Glutamatergic neuron (in vitro differentiated cells): ENCODE data around the gene NOX5. TPM values are rescaled to one million over a fixed set of nuclear protein-coding genes. Genes with fewer than 3 reads are reported as not detected.
A peak's percentile ranks its signal among the peaks of the same experiment; 100 is the strongest.

Experiments
- DNase-seq: peaks from one replicate; pipeline ENCODE4 v3.0.0; 2022
- H3K27ac Mint-ChIP-seq: one replicate; pipeline ENCODE4 v1.8.0; 2020; ENCODE audit warnings: mild to moderate bottlenecking, mixed read lengths, inconsistent platforms; ENCODE audit not compliant: unreplicated experiment
- H3K27me3 Mint-ChIP-seq: one replicate; pipeline ENCODE4 v1.8.0; 2020; ENCODE audit warnings: mild to moderate bottlenecking, moderate library complexity, mixed read lengths, inconsistent platforms; ENCODE audit not compliant: unreplicated experiment
- H3K36me3 Mint-ChIP-seq: one replicate; pipeline ENCODE4 v1.8.0; 2020; ENCODE audit warnings: mild to moderate bottlenecking, mixed read lengths, inconsistent platforms; ENCODE audit not compliant: unreplicated experiment
- H3K4me1 Mint-ChIP-seq: one replicate; pipeline ENCODE4 v1.8.0; 2020; ENCODE audit warnings: mild to moderate bottlenecking, low read depth, mixed read lengths, inconsistent platforms; ENCODE audit not compliant: unreplicated experiment
- H3K4me3 Mint-ChIP-seq: one replicate; pipeline ENCODE4 v1.8.0; 2020; ENCODE audit warnings: mild to moderate bottlenecking, mixed read lengths, inconsistent platforms; ENCODE audit not compliant: unreplicated experiment
- H3K9me3 Mint-ChIP-seq: one replicate; pipeline ENCODE4 v1.8.0; 2020; ENCODE audit warnings: mild to moderate bottlenecking, moderate library complexity, mixed read lengths, inconsistent platforms; ENCODE audit not compliant: unreplicated experiment
- total RNA-seq: library from RNA; stranded (reverse); fragmentation: NEBNext Ultra II Directional; extraction: Animal tissue kit (Norgen Biotek cat#: 25700); gene quantifications from one replicate; pipeline ENCODE4 v1.2.1, GENCODE V29; 2021; ENCODE audit not compliant: unreplicated experiment
- TF ChIP-seq, protein P1 (sequence below): fragments of 200-600 bp; sonication (generic); IDR thresholded peaks from one replicate; pipeline ENCODE4 v1.5.0; 2021; ENCODE audit not compliant: partially characterized antibody, unreplicated experiment

The NOX5 gene
- total RNA-seq, 1 donor from 2014 or later: not detected

DNA sequence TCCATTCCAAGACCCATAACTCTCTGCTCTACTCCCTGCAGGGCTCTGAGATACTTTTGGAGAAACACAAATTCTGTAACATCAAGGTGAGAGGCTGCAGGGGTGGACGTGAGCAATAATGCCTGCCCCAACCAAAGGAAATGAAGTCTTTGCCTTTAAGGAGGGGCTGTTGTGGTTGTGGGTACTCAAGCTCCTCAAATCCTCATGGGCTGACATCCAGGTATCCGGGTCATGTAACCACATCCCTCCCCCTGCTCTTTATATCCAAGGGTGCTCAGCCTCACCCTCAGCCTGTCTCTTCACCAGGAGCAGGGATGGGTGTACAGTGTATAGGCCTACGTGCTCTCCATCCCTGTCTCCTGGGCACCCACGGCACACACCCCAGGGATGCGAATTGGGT is 32.3 kb downstream of the NOX5 start:
- no peaks in the 10 kb centered on the region for H3K36me3 Mint-ChIP-seq
- no peaks in the 10 kb centered on the region for H3K9me3 Mint-ChIP-seq
- no peak for DNase-seq
- H3K4me1 Mint-ChIP-seq: no peaks in the 10 kb centered on the region
- no peaks in the 10 kb centered on the region for H3K27me3 Mint-ChIP-seq
- TF ChIP-seq, protein P1, sequence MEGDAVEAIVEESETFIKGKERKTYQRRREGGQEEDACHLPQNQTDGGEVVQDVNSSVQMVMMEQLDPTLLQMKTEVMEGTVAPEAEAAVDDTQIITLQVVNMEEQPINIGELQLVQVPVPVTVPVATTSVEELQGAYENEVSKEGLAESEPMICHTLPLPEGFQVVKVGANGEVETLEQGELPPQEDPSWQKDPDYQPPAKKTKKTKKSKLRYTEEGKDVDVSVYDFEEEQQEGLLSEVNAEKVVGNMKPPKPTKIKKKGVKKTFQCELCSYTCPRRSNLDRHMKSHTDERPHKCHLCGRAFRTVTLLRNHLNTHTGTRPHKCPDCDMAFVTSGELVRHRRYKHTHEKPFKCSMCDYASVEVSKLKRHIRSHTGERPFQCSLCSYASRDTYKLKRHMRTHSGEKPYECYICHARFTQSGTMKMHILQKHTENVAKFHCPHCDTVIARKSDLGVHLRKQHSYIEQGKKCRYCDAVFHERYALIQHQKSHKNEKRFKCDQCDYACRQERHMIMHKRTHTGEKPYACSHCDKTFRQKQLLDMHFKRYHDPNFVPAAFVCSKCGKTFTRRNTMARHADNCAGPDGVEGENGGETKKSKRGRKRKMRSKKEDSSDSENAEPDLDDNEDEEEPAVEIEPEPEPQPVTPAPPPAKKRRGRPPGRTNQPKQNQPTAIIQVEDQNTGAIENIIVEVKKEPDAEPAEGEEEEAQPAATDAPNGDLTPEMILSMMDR: no peak
- H3K27ac Mint-ChIP-seq: no peak overlapping the region
- no peak overlapping the region for H3K4me3 Mint-ChIP-seq

DNA sequence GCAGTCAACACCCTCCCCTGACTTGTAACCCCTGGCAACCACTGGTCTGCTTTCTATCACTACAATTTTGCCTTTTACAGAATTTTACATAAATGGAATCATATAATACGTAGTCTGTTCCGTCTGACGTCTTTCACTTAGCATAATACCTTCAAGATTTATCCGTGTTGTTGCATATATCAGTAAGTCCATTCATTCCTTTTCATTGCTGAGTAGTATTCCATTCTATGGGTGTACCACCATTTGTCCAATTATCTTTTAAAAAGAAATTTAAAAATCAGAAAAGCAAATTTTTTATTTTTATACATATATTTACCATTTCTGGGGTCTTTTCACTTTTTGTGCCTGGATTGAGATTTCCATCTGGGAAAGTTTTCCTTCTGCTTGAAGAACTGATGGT is 35.5 kb downstream of the NOX5 start:
- Mint-ChIP-seq H3K4me1 (no peaks in the 10 kb centered on the region), H3K36me3 (no peaks in the 10 kb centered on the region), H3K9me3 (no peaks in the 10 kb centered on the region), H3K27ac (no peak overlapping the region), H3K27me3 (no peaks in the 10 kb centered on the region), H3K4me3 (no peak overlapping the region)
- TF ChIP-seq, protein P1: no peak
- no peak for DNase-seq

DNA sequence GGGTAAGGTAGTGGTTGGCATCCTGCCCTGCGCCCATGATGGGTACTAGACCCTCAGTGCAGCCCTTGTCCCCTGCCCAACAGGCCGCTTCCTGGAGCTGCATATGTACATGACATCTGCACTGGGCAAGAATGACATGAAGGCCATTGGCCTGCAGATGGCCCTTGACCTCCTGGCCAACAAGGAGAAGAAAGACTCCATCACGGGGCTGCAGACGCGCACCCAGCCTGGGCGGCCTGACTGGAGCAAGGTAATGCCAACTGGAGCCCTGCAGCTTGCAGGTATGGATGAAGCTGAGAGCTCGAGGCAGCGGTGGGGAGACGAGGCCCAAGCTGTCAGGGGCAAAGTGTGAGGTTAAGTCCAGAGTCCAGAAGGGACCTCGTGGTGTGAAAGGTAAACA is 40.8 kb downstream of the NOX5 start:
- no peaks in the 10 kb centered on the region for H3K9me3 Mint-ChIP-seq
- TF ChIP-seq, protein P1: no peak

DNA sequence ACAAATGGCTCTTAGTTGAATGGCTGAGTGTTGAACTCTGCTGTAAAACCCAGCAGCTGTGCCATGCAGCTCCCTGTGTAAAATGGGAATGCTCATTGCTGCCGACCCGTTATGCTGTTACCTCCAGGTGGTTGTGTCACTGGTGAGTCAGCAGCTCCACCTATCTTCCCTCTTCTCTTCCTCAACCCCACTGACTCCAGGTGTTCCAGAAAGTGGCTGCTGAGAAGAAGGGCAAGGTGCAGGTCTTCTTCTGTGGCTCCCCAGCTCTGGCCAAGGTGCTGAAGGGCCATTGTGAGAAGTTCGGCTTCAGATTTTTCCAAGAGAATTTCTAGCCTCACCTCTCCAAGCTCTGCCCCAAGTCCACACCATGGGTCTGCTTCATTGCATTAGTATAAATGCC is 41.9 kb downstream of the NOX5 start:
- Mint-ChIP-seq H3K4me3 (no peak overlapping the region), H3K9me3 (no peaks in the 10 kb centered on the region), H3K27me3 (peaks cover 2% of the 10 kb centered on the region), H3K27ac (no peak overlapping the region), H3K4me1 (peaks cover 8% of the 10 kb centered on the region), H3K36me3 (no peaks in the 10 kb centered on the region)
- TF ChIP-seq, protein P1: no peak
- DNase-seq: no peak

More for the DNA sequence above, 40.8 kb downstream of the NOX5 start:
- no peak overlapping the region for H3K27ac Mint-ChIP-seq
- peaks cover 8% of the 10 kb centered on the region for H3K4me1 Mint-ChIP-seq
- no peaks in the 10 kb centered on the region for H3K36me3 Mint-ChIP-seq
- no peak for DNase-seq
- H3K27me3 Mint-ChIP-seq: peaks cover 2% of the 10 kb centered on the region
- H3K4me3 Mint-ChIP-seq: no peak overlapping the region

DNA sequence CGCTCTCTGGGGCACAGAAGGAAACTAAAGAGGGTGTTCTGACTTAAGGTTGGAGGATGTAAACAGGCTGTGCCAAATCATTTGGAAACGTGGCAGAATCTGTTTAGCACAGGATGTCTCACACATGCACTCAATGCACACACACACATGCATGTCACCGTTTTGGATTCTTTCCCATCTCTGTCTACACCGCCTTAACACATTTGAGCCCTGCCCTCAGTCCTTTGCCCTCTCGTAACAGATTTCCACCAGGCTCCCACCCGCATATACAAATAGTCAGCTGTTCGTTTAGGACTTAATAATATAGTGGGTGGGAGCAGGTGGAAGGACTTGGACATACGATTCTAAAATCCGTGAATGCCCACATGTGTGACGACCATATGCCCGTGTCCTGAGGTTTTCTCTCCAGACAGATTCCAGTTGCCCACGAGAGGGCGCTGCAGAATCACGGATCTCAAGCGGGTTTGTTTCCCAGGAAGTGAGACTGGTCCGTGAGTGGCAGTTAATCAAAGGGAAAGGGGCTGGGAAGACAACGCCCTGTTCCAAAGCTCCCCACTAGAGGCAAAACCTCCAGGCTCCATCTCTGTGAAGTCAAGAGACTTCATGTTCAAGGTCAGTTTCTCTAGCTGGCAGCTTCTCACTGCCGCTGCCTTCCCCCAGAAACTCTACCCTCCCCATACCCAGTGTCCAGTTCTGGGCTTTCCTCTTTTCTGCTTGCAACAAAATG is 44.5 kb downstream of the NOX5 start:
- H3K27ac Mint-ChIP-seq: no peak overlapping the region
- peaks cover 5% of the 10 kb centered on the region for H3K27me3 Mint-ChIP-seq
- no peak overlapping the region for H3K4me3 Mint-ChIP-seq
- TF ChIP-seq, protein P1: peak; percentile 99
- H3K9me3 Mint-ChIP-seq: no peaks in the 10 kb centered on the region
- DNase-seq: peak; percentile 93
- H3K4me1 Mint-ChIP-seq: peaks cover 8% of the 10 kb centered on the region
- H3K36me3 Mint-ChIP-seq: no peaks in the 10 kb centered on the region
